ENCODE data around the gene MCRIP2.
"Not testable (repeated sequence)": the region's sequence is repeated elsewhere in the genome, so short reads cannot be mapped to it uniquely, and the experiment has no call there.

The MCRIP2 gene

DNA sequence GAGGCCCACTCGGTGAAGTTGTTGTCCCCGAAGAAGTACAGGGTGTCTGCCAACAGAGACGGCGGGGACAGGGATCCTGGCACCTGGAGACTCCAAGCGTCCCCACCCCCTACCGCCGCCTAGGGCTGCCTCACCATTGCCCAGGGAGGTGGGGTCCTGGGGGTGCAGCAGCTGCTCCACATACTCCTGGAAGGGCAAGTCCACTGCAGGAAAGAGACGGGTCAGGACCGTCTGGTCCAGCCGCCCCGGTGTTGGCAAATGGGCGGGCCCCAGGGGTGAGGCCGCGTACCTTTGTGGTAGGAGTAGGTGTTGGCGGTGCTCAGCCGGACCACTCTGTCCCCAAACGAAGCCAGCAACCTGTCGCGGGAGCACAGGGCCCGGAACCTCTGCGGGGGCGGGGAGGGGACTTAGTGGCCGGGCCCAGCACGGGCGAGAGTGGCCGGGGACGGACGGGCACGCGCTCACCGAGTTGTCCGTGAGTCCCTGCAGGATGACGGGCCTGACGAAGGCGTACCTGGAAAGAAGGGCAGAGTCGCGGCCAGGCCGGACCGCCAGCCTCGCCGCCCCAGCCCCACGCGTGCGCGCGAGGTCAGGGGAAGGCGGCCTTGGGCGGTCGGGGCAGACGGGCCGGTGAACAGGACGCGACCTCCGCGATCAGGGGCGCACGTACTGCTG lies 41.9 kb downstream of the MCRIP2 start:
- DNase-seq, result no peak

DNA sequence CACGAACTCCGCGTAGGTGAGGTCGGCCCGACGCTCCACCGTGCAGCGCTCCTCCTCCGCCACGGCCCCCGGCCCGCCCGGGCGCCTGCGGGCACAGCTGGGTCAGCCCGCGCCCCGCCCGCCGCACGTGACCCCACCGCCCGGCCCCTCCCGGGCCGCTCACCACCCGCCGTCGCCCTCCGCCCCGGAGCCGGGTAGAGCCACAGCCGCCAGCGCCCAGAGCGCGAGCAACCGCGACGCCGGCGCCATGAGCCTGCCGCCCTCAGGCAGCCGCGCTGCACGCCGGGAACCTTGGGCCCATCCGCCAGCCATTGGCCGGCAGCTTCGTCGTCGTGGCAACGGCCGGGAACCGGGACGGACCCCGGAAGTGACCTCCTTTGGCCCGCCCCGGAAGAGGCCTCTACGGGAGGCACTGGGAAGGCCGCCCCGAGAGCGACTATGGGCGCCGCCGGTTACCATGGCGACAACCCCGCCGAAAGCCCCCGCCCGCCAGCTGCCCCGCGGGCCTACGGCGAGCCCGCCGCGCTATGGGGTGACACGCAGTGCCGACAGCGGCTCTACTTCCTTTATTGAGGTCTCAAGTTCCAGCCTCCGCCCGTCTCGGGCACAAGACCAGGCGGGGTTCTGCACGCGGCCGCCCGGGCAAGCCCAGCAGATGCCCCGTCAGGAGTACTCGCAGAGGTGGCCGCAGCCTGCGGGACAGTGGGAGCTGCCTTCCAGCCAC lies 42.6 kb downstream of the MCRIP2 start, which contains the start of gene JMJD8:
Gene JMJD8, minus strand, starts transcription at position 264 of the 724 bp plus-strand sequence. Its CDS starts 15 bp downstream, at position 249.
- peak; percentile 97 for DNase-seq

DNA sequence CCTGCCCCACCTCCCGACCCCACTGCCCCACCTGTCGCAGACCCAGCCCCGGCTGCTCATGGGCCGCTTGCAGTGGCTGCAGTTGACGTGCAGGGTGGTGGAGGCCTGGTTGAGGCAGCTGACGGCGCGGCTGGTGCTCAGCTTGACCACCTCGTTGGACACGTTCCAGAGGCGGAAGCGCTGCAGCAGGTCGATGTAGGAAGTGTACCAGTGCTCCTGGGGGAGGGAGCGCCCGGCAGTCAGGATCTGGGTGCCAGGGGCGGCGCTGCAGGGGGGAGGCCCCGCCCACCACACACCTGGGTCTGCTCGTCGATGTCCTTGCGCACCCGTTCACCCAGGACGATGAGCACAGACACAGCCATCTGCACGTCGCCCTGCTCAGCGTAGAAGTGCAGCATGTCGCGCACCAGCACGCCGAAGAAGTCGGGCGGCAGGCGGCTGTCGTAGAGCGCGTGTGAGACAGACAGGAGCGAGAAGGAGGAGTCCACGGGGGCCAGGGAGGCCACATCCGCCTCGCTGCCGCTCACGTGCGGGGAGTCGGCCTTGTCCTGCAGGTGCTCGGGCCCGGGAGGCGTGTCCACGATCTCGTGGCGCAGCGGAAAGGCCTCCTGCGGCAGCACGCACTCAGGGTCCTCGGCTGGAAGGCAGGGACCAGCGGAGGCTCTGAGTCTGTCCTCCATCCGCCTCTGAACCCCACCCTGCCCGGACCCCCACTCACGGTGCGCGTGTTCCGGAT lies 43.5 kb downstream of the MCRIP2 start:
- no peak for DNase-seq

DNA sequence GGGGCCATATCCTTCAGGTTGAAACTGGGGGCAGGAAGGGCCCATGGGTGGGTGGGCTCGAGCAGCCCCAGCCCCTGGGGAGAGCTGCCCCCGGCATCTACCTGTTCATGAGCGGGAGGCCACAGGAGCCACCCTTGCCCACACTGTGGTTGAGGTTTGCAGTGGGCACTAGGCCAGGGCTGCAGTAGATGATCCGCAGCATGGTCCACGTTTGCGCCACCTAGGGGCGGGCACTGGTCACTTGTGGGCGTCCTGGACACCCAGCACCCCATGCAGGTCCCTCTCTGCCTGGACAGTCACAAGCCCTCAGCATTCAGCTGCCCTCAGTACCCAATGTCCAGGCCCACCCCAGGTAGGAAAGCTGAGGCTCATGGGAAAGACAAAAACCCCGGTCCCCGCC lies 44.3 kb downstream of the MCRIP2 start:
- peak; percentile 20 for DNase-seq

DNA sequence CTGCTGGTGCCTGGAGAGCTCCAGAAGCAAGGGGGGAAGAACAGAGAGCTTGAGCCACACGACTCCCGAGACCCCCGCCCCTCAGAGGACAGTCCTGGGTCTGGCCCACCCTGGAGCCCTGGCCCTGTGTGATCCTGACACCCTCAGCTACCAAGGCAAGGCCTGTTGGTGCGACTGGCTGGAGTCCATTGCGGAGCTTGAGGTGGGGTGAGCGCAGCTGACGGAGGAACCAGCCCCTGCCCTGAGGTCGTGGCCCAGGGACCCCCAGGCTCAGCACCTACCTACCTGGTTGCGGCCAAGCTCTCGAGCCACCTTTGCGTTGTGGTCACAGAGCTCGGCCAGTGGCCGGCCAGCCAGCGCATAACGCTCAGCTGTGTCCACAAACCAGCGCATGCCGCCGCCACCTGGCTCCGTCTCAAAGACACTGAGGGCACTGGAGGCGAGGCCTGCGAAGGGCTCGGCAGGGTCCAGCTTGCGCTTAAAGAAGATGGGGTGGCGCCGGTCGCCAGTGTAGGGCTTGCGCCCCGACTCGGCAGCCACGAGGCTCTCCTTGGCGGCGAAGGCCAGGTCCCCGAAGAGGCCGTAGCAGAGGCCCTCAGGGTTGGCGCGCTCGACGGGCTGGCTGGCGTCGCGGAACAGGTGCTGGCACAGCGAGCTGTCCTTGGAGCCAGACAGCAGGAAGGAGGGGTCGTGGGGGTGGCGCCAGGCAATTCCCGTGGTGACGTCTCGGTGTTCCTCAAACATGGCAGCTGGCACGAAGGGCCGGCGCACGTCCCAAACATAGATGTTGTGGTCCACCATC lies 45.0 kb downstream of the MCRIP2 start:
- no peak for DNase-seq

DNA sequence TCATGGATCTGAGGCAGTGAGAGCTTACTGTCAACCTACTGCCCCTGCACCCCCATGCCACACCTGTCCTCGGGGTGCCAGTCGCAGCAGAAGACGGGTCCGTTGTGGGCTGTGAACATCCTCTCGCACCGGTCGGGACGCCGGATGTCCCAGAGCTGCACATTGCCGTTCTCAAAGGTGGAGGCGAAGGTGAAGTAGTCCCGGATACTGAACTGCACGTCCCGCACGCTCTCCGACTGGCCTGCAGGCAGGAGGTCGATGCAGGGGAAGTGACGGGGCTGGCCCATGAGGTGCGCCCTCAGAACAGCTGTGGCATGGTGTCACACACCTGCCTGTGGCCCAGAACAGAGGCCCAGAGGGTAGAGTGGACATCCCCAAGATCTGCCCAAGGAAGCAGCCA lies 45.9 kb downstream of the MCRIP2 start:
- no peak for DNase-seq

DNA sequence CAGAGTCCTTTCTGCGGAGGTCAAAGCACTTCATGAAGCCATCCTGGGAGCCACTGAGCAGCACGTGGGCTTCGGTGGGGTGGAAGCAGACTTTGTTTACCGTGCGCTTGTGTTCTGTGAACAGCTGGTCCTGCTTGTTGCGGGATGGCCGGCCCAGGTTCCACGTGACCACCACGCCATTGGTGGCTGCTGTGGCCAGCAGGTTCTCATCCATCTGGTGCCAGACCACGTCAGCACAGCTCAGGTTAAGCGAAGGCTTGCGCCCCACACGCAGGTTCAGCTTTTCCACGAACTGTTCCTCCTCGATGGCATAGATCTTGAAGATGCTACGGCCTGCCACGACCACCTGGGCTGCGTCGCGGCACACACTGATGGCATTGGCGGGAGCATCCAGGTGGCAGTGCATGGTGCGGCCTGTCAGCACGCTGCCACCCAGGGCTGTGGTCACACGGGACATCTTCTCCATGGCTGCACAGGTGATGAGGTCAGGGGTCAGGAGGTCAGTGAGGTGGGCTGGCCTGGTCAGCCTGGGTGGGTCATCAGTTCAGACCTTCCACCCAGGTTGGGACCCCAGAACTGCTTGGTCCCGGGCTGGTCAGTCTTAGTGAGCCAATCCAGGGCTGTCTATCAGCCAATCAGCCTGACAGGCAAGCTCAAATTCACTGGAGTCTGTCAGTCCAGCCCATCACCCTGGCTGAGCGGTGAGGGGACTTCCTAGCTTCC lies 47.7 kb downstream of the MCRIP2 start:
- DNase-seq, result no peak

DNA sequence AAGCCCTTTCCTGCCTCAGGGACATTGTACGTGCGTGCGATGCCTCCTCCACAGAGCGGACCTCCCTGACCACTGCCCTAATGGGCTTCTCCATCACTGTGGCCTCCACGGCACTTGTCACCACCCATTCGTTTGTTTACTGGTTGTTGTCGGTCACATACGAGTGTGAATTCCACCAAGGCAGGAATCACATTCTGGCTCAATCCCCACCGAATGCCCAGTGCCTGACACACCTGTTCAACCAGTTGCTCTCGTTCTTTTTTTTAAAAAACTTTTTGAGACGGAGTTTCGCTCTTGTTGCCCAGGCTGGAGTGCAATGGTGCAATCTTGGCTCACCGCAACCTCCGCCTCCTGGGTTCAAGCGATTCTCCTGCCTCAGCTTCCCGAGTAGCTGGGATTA lies 49.6 kb downstream of the MCRIP2 start:
- DNase-seq, result not testable (repeated sequence)

DNA sequence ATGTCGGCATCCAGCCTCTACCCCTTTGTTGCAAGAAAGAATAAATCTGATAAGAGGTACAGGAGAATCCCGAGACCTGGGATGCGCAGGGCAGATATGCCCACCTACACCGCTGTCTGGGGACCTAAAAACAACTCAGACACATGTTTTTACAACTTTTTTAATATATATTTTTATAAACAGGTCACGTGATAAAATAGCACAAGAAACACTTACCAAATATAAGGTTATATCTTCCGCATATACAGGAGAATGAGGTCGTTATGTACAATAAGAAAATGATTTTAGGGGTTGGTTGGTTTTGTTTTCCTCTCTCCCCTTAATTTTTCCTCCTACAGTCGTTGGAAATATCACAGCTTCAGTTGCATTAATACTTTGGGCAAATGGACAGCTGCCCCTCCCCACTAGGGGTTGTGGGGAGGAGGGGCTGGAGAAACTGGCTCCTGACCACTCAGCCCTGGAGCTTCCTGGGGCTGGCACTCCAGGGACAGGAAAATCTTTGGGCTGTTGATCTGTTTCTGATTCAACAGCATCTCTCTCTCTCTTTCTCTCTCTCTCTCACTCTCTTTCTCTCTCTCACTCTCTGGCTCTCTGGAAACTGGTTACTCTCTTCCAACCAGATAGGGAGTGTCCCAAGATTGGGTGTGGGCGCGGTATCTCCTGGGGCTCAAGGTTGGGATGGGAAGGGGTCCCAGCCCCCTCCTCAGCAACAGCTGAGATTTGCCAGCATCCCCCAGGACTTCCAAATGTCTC lies 50.9 kb downstream of the MCRIP2 start:
- no peak for DNase-seq

DNA sequence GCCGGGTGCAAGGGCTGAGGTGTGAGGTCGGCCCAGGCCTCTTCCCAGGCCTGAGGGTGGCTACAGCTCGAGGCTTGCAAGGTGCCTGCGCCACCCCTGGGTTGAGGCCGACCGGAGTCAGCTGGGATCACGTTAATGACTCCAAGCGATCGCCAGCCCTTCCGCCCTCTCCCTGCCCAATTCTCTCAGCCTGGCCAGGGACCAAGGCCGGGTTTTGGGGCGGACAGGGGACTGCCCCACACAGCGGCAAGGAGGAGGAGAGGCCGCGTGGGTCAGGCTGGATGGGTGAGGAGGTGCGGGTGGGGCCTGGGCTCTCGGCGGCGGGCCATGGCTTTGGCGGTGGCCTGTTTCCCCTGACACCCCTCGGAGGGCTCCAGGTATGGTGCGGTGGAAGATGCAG lies 51.7 kb downstream of the MCRIP2 start:
- no peak for DNase-seq

DNA sequence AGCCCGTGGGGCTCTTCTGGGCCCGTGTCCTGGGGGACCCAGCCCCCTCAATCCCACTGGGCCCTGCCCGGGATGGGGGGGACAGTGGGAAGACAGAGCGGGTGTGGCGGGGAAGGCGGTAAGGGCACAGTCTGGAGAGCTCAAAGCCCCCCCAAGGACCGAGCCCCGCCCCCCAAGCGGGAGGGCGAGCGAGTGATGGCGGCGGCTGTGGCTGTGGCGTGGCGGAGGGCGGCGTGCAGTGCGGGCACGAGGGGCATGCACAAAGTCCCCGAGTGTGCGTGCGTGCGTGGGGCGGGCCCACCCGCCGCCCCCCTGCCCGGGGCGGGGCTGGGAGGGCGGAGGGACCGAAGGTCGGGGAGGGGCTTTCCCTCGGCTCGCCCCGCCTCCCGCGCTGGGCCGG lies 52.1 kb downstream of the MCRIP2 start:
- DNase-seq, result no peak

DNA sequence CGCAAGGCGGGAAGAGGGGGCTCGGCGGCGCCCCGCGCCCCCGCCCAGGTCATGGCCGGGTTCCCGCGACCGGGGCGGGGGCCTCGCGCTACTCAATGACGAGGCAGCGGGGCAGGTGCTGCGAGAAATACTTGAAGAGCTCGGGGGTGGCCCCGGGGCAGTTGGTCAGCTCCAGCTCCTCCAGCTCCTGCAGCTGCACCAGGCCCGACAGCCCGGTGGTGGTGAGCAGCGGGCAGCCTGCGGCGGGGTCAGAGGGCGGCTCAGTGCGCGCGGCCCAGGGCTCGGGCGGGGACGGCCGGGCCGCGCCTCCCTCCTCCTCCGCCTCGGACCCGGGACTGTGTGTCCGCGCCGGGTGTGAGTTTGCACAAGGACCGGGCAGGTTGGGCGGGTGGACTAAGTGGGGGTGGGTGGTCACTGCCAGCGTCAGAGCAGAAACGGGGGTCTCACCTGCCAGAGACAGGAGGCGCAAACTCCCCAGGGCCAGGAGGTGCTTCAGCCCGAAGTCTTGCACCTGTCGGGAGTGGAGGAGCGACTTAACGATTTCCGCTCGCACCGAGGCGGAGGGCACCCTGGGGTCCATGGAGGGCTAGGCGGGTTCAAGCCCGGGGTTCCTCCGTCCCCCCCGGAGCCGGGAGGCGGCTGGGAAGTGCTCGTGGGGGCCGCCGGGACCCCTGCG lies 52.7 kb downstream of the MCRIP2 start:
- DNase-seq, result no peak

DNA sequence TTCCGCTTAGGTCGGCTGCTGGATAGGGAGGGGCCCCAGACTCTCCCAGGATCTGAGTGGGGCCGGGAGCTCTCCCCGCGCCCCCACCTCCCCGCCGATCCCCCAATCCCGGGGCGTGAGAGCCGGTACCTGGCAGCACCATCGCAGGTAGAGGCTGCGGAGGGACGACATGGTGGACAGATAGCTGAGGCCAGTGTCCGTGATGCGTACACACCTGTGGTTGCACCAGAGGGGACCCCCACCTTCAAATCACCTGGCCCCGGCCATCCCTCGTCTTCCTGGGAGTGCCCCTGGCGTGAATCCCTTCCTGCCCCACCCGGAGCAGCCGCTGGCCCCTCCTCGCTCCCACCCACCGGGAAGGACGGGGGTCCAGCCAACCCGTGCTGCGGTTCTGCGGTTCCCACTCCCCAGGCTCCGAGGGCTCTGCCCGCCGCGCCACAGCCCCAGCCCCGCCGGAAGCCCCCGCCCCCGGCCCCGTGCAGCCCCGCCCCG lies 53.3 kb downstream of the MCRIP2 start:
- DNase-seq, result no peak

DNA sequence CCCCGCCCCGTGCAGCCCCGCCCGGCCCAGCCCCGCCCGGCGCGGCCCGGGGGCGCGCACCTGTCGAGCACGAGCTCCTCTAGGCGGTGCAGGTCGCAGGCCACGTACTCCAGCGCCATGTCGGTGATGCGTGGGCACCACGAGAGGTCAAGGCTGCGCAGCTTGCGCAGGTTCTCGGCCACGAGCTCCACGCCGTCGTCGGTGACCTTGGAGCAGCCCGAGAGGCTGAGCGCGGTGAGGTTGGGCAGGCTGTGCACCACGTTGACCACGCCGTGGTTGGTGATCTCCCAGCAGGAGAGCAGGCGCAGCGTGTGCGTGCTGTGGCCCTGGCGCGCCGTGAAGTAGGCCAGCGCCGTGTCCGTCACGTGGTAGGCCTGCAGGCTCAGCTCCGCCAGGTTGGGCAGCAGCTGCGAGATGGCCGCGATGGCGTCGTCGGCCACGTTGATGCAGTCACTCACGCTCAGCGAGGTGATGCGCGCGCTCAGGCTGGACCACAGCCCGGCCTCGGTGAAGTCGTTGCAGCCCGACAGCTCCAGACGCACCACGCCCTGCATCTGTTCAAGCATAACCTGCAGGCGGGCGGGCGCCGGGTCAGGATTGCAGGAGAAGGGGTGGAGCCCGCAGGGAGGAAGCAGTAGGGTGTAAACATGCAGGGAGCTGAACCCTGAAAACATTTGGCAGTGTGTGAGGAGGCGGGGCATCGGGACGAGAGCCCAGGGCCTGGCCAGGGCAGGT lies 53.9 kb downstream of the MCRIP2 start:
- peak; percentile 80 for DNase-seq

All from NCI-H1092 (cell line).